ENCODE data around the gene FFAR1. TPM values are rescaled to one million over a fixed set of nuclear protein-coding genes. Genes with fewer than 3 reads are reported as not detected.

The FFAR1 gene
- total RNA-seq, 6 donors from 2014 or later: 0.17 TPM; not detected in 5

GRCh38 chr19:35349614-35350521 is 2.2 kb downstream of the FFAR1 start:
- 81 to 87% methylated on average over 11 to 13 of the region's 17 CpGs for WGBS, 2 donors
- TF ChIP-seq EP300 (IDR thresholded peaks at IDR 0.05) (no peak), POLR2A (IDR thresholded peaks at IDR 0.05) (no peak), POLR2AphosphoS5 (IDR thresholded peaks at IDR 0.05) (no peak), CTCF (IDR thresholded peaks at IDR 0.05) (no peak)
- DNase-seq: peak in 1 of 2 donors; percentile 18
- H3K27me3 ChIP-seq: no peaks in the 10 kb centered on the region
- no peak for ATAC-seq (ENCODE audit: low FRiP score in 2 of 2)
- no peak overlapping the region for H3K4me3 ChIP-seq
- no peaks in the 10 kb centered on the region for H3K36me3 ChIP-seq
- H3K9me3 ChIP-seq: no peaks in the 10 kb centered on the region
- no peak overlapping the region for H3K27ac ChIP-seq
- H3K4me1 ChIP-seq: peaks cover 3 to 26% (median 12%) of the 10 kb centered on the region in 4 donors

- Histone ChIP-seq H3K4me1 (peaks cover 3 to 26% (median 12%) of the 10 kb centered on the region in 4 donors), H3K27ac (no peak overlapping the region), H3K4me3 (no peak overlapping the region), H3K27me3 (no peaks in the 10 kb centered on the region), H3K9me3 (no peaks in the 10 kb centered on the region), H3K36me3 (no peaks in the 10 kb centered on the region)
- peak in 1 of 2 donors; percentile 28 for ATAC-seq (ENCODE audit: low FRiP score in 2 of 2)
- TF ChIP-seq CTCF (IDR thresholded peaks at IDR 0.05) (no peak), POLR2A (IDR thresholded peaks at IDR 0.05) (no peak), POLR2AphosphoS5 (IDR thresholded peaks at IDR 0.05) (no peak), EP300 (IDR thresholded peaks at IDR 0.05) (no peak)
- 88 to 95% methylated on average over 7 of the region's 7 CpGs for WGBS, 2 donors
- peak in 1 of 2 donors; percentile 6 for DNase-seq
Observed at GRCh38 chr19:35350591-35350990, 2.9 kb downstream of the FFAR1 start.

- Histone ChIP-seq H3K9me3 (no peaks in the 10 kb centered on the region), H3K27me3 (no peaks in the 10 kb centered on the region), H3K36me3 (no peaks in the 10 kb centered on the region), H3K27ac (no peak overlapping the region), H3K4me3 (no peak overlapping the region), H3K4me1 (peaks cover 3 to 22% (median 9%) of the 10 kb centered on the region in 4 donors)
- ATAC-seq (ENCODE audit: low FRiP score in 2 of 2) (no peak), DNase-seq (peak; percentile 17 to 77)
- WGBS, 2 donors: 91 to 93% methylated on average over 31 to 33 of the region's 47 CpGs
- TF ChIP-seq POLR2A (IDR thresholded peaks at IDR 0.05): no peak
- no peak for TF ChIP-seq POLR2AphosphoS5 (IDR thresholded peaks at IDR 0.05)
- no peak for TF ChIP-seq EP300 (IDR thresholded peaks at IDR 0.05)
Observed at GRCh38 chr19:35351411-35352176, 3.9 kb downstream of the FFAR1 start.

- peak in 1 of 2 donors; percentile 15 for DNase-seq
- TF ChIP-seq CTCF (IDR thresholded peaks at IDR 0.05) (no peak), POLR2A (IDR thresholded peaks at IDR 0.05) (no peak), EP300 (IDR thresholded peaks at IDR 0.05) (no peak), POLR2AphosphoS5 (IDR thresholded peaks at IDR 0.05) (no peak)
- H3K4me3 ChIP-seq: no peak overlapping the region
- WGBS, 2 donors: 83 to 89% methylated on average over 18 of the region's 18 CpGs
- no peaks in the 10 kb centered on the region for H3K27me3 ChIP-seq
- H3K27ac ChIP-seq: no peak overlapping the region
- ATAC-seq (ENCODE audit: low FRiP score in 2 of 2): no peak
- no peaks in the 10 kb centered on the region for H3K36me3 ChIP-seq
- H3K4me1 ChIP-seq: peaks cover 3 to 17% (median 4%) of the 10 kb centered on the region in 4 donors
- H3K9me3 ChIP-seq: no peaks in the 10 kb centered on the region
Observed at GRCh38 chr19:35352177-35352447, 4.4 kb downstream of the FFAR1 start.

Data from upper lobe of left lung (tissue), 6 donors.